Osteocyte (in vitro differentiated cells): ENCODE data around the gene SOST. TPM values are rescaled to one million over a fixed set of nuclear protein-coding genes. Genes with fewer than 3 reads are reported as not detected.

Experiments used
- DNase-seq: peaks from one replicate; pipeline ENCODE4 v3.0.0; 2021; ENCODE audit warnings: mixed read lengths; ENCODE audit not compliant: unreplicated experiment; ENCODE audit errors: extremely low spot score
- H3K27ac Mint-ChIP-seq: one replicate; pipeline ENCODE4 v1.8.0; 2021; ENCODE audit warnings: mild to moderate bottlenecking, mixed read lengths; ENCODE audit not compliant: unreplicated experiment
- H3K27me3 Mint-ChIP-seq: one replicate; pipeline ENCODE4 v1.8.0; 2021; ENCODE audit warnings: mixed read lengths; ENCODE audit not compliant: unreplicated experiment
- H3K36me3 Mint-ChIP-seq: one replicate; pipeline ENCODE4 v1.8.0; 2021; ENCODE audit warnings: mixed read lengths; ENCODE audit not compliant: unreplicated experiment
- H3K4me1 Mint-ChIP-seq: one replicate; pipeline ENCODE4 v1.8.0; 2021; ENCODE audit warnings: mixed read lengths; ENCODE audit not compliant: unreplicated experiment
- H3K4me3 Mint-ChIP-seq: one replicate; pipeline ENCODE4 v1.8.0; 2021; ENCODE audit warnings: mild to moderate bottlenecking, moderate library complexity, mixed read lengths; ENCODE audit not compliant: unreplicated experiment
- H3K9me3 Mint-ChIP-seq: one replicate; pipeline ENCODE4 v1.8.0; 2021; ENCODE audit warnings: mixed read lengths; ENCODE audit not compliant: unreplicated experiment
- CTCF ChIP-seq: fragments of 200-600 bp; sonication (generic); IDR thresholded peaks from 2 replicates; pipeline ENCODE4 v1.5.0; 2021; ENCODE audit warnings: antibody characterized with exemption, mild to moderate bottlenecking, moderate library complexity
- total RNA-seq: library from RNA; stranded (reverse); gene quantifications from 2 replicates; pipeline ENCODE4 v1.2.1, GENCODE V29; 2021

Gene SOST
- total RNA-seq, 1 donor from 2014 or later: not detected

- no peak for DNase-seq
- Mint-ChIP-seq H3K36me3 (no peaks in the 10 kb centered on the region), H3K4me1 (peaks cover 29% of the 10 kb centered on the region), H3K9me3 (no peaks in the 10 kb centered on the region), H3K27ac (no peak overlapping the region), H3K27me3 (no peaks in the 10 kb centered on the region), H3K4me3 (no peak overlapping the region)
- no peak for TF ChIP-seq CTCF
These were observed 13.1 kb downstream of the SOST start for GRCh38 chr17:43745541-43745940.

- H3K4me1 Mint-ChIP-seq: peaks cover 31% of the 10 kb centered on the region
- TF ChIP-seq CTCF: no peak
- no peaks in the 10 kb centered on the region for H3K9me3 Mint-ChIP-seq
- H3K36me3 Mint-ChIP-seq: no peaks in the 10 kb centered on the region
- H3K27me3 Mint-ChIP-seq: no peaks in the 10 kb centered on the region
- no peak overlapping the region for H3K4me3 Mint-ChIP-seq
- no peak for DNase-seq
- no peak overlapping the region for H3K27ac Mint-ChIP-seq
These were observed 17.0 kb downstream of the SOST start for GRCh38 chr17:43741636-43742035.

GRCh38 chr17:43740541-43740940, 18.1 kb downstream of the SOST start:
- DNase-seq: no peak
- H3K27me3 Mint-ChIP-seq: no peaks in the 10 kb centered on the region
- H3K36me3 Mint-ChIP-seq: no peaks in the 10 kb centered on the region
- H3K9me3 Mint-ChIP-seq: no peaks in the 10 kb centered on the region
- no peak for TF ChIP-seq CTCF
- H3K4me1 Mint-ChIP-seq: peaks cover 23% of the 10 kb centered on the region
- no peak overlapping the region for H3K27ac Mint-ChIP-seq
- H3K4me3 Mint-ChIP-seq: no peak overlapping the region

GRCh38 chr17:43737722-43738121, 20.9 kb downstream of the SOST start:
- no peak for DNase-seq
- Mint-ChIP-seq H3K27me3 (no peaks in the 10 kb centered on the region), H3K9me3 (no peaks in the 10 kb centered on the region), H3K4me3 (no peak overlapping the region), H3K36me3 (no peaks in the 10 kb centered on the region), H3K4me1 (peaks cover 16% of the 10 kb centered on the region), H3K27ac (no peak overlapping the region)
- TF ChIP-seq CTCF: no peak

- peaks cover 17% of the 10 kb centered on the region for H3K4me1 Mint-ChIP-seq
- DNase-seq: no peak
- H3K9me3 Mint-ChIP-seq: no peaks in the 10 kb centered on the region
- no peak overlapping the region for H3K4me3 Mint-ChIP-seq
- TF ChIP-seq CTCF: no peak
- no peaks in the 10 kb centered on the region for H3K36me3 Mint-ChIP-seq
- no peak overlapping the region for H3K27ac Mint-ChIP-seq
- H3K27me3 Mint-ChIP-seq: no peaks in the 10 kb centered on the region
These were observed 22.2 kb downstream of the SOST start for GRCh38 chr17:43736389-43736788.
